Renal cortical epithelial cell (primary cell): ENCODE data around the gene SREK1. TPM values are rescaled to one million over a fixed set of nuclear protein-coding genes. Genes with fewer than 3 reads are reported as not detected.

ENCODE experiments used
- DNase-seq: peaks from one replicate; pipeline ENCODE4 v3.0.0-alpha.2; 2011; ENCODE audit warnings: low read depth
- total RNA-seq: library from RNA; depleted of rRNA; stranded (reverse); fragments of >200 nt; gene quantifications from 2 replicates; pipeline ENCODE4 v1.2.3, GENCODE V29; 2014

Gene SREK1
- total RNA-seq, 1 donor from 2014 or later: 80.5 TPM

DNA sequence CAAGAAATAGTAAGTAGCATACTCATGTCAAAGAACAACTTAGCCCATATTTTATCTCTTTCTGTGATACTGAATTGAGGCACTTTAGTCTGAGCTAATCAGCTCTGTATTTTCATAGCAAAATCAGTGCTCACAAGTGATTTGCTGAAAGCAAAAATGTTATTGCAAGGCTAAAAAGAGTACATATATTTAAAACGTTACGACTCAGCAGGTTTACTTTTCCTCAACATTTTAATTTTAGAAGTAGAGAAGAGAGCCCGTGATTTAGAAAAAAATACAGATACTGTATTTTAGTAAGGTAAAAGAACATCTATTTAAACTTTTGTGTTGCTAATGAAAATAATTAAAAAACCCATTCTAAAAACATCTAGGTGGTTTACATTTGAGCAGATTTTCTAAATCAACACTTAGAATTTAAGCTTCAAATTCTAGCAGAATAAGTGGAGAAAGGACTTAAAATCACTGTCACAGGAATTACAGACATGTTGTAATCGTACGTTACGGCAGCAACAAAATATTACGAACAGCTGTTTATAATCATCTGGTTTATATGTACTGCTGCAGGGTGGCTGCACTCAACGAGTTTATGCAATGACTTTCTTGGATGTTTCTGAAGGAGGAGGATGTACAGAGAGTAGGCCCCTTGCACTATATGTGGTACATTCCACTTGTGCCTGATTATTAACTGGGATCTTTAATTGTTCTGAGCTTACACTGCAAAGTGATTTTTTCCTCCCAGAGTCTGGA, 20.1 kb downstream of the SREK1 start:
- DNase-seq: no peak

DNA sequence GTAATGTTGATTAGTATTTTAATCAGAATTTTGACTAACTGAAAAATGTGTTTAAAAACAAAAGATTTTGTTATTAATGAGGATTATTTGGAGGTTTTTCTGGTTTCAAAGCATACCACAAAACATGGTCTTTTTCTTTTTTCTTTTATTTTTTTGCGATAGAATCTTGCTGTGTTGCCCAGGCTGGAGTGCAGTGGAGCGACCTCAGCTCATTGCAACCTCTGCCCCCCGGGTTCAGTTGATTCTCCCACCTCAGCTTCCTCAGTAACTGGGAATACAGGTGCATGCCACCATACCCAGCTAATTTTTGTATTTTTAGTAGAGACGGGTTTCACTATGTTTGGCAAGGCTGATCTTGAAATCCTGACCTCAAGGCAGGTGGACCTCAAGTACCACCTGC, 24.1 kb downstream of the SREK1 start:
- DNase-seq: no peak

DNA sequence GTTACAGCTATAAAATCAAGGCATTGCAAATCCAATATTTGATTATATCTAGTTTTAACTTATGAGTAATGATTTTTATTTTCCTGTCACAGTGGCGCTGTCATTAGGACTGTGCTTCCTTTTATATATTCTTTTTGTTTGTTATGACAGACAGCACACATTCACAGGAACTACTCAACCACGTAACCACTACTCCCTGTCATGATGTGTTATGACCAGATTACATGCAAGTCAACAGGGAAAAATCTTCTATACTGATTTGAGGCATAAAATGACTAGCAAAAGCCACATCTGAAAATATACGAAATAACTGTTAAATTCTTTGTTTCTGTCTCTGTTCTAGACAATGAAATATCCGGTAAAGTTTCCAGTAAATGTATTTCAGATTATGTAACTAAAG, 25.4 kb downstream of the SREK1 start:
- peak; percentile 78 for DNase-seq

DNA sequence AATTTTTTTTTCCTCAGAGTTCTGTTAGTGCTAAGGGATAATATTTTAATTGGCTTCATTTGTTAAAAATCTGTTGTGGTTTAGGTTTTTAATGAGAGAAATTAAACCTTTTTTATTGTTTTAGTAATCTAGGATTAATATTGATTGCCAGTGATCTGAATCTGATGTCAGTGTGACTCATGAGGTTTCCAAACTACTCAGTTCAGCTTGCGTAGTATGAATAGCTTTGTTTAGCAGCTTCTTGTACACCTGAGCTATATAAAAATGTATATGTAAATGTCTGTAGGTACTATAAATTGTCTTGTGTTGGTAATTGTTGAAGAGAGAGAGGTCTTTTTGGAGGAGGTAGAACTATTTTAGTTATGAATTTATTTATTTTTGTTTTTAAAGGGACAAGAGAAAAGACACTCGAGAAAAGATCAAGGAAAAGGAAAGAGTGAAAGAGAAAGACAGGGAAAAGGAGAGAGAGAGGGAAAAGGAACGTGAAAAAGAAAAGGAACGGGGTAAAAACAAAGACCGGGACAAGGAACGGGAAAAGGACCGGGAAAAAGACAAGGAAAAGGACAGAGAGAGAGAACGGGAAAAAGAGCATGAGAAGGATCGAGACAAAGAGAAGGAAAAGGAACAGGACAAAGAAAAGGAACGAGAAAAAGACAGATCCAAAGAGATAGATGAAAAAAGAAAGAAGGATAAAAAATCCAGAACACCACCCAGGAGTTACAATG, 26.3 kb downstream of the SREK1 start:
- no peak for DNase-seq

DNA sequence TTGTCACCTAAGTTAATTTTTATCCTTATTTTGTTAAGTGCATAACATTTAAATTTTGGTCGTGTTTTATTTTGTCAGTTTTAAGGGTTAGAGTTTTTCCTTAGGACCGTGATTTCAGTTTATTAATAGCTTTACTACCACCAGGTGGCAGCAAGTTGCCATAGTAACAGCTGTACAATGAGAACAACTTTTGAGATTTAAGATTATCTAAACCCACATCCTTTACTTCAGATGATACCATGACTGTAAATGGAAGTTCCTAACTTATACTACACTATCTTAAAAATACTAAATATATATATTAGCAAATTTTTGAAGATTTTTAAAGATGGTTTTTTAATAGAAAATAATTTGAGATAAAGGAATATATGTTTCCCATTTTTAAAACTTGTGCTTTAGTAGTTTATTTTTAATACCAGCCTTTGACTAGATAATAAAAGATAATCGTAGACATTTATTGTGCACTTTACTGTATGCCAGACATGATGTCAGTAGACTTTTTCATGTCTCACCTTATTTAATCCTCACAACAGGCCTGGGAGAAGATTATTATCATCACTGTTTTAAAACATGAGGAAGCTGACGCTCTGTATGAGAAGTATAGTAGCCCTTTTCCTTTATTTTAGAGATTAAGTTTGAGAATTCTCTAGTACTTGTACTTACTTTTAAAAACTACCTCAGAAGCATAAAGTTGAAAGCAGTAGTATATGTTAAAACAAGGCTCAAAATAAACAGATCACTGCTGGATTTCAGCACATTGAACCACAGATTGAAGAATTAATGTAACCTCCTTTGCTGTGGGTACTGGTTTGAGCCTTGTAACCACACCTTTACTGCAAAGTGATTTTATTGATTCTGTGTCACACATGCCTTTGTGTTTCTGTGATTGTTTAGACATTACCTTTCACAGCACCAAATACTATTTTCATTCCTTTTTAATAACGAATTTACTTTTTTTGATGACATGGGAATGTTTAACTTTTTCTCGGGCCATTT, 27.5 kb downstream of the SREK1 start:
- peak; percentile 60 for DNase-seq

DNA sequence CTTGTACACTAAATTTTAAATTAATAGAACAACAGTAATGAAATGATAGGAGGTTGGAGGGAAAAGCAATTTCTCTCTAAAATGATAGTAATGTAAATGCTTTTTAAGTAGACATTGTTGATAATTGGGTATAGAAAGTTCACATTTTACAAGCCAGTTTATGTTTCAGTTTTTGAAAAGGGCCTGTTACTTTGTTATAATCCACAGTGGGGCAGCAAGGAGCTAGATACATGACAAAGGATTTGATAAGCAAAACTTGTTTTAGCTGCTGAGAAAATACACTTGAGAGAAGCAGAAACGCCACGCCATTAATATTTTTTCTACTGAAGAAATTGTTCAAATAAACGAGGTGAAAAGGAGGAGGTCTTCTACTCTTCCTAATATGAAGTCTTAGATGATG, 30.2 kb downstream of the SREK1 start:
- DNase-seq: peak; percentile 41

DNA sequence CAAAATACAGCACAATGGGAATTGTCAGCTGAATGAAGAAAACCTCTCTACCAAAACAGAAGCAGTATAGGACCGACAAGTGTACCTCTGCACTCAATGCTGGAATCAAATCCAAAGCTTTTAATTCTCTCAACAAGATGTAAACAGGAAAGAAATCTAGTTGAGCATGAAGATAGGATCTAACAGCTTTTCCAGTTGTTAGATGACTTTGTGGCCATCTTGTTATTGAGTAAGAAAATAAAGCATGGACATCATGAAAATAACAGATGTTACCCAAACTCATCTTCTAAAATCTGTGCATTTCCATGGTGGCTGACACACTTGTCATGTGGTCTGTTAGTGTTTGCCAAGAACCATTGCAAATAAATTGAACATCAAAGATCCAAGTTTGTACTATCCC, 34.7 kb downstream of the SREK1 start:
- DNase-seq: no peak

DNA sequence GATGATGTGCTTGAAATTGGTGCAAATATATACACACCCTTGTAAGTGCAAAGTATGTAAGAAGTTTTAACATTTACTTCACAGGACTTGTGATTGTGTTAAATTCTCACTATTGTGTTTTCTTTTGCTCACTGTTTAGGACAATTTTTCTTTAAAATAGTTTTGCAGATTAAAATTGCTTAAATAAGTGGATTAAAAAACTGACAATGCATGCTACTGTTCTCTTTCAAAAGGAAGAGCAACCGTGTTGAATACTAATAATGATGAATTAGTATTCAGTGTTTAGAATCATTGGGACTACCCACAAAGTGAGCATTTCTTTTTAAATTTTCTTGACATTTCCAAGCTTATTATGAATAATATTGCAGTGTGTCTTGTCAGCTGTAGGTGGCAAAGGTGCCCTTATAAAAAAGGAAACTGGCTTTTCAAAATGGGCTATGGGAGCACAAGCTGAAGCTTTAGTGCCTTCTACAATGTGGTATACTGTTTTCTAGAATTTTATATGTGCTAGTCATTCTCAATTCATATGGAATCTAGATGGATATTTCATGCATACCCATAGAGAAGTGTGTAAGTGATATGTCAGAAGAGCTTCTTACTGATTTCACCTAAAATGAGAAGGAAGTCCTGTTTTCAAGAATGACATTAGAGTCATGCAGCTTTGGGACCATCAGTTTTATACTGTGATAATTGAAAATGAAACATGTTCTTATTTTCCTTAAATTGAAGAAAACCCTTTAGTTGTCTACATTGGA, 35.4 kb downstream of the SREK1 start:
- DNase-seq: no peak

DNA sequence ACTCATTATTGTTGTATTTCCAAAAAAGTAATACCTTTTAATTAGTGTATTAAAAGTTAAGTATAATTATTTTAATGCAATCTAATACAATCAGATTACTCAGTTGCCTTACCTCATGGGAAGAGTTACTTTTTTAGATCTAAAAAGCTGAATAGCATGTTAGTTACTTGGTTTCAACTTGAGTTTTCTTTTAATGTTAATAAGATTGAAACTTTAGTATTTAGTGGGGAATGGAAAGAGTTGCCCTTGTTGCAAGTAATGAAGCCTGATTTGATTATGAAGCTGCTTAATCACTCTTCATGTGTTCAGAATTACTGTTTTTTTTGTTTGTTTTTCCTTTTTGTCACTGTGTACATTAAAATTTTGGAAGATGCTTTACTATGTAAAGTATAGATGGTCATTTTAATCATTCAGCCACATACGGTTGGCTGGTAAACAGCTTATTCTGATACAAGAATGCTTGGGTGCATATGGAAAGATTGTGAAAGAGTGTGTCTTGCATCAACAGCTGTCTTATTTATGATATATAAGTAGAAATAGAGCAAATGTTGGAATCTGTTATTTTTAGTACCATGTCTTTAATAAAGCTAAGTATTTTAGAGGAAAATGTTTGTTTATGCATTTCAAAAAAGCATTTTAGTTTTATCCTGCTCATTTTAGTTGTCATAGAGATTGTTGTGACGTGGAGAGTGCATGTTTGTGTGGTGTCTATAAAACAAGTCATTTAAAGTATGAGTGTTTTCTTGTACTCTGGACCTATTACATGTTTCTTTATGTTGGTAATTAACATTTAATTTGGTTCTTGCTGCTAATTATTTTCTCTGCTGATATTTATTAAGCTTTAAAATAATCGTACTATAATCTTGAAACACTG, 36.4 kb downstream of the SREK1 start:
- no peak for DNase-seq

DNA sequence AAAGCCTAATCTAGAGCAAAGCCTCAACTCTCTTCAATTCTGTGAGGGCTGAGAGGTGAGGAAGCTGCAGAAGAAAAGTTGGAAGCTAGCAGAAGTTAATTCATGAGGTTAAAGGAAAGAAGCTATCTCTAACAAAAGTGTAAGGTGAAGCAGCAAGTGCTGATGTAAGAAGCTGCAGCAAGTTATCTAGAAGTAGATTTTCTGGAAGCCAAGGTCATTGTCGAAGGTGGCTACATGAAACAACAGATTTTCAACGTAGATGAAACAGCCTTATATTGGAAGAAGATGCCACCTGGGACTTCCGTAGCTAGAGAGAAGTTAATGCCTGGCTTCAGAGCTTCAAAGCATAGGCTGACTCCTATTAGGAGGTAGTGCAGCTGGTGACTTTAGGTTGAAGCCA, 42.0 kb downstream of the SREK1 start:
- DNase-seq: no peak

DNA sequence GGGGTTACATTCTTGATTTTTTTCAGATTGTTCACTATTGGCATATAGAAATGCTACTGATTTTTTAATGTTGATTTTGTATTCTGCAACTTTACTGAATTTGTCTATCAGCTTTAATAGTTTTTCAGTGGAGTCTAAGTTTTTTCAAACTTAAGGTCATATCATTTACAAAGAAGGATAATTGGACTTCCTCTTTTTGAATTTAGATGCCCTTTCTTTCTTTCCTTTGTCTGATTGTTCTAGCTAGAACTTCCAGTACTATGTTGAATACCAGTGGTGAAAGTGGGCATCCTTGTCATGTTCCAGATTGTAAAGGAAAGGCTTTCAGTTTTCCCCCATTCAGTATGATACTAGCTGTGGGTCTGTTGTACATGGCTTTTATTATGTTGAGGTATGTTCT, 49.3 kb downstream of the SREK1 start:
- DNase-seq: no peak

DNA sequence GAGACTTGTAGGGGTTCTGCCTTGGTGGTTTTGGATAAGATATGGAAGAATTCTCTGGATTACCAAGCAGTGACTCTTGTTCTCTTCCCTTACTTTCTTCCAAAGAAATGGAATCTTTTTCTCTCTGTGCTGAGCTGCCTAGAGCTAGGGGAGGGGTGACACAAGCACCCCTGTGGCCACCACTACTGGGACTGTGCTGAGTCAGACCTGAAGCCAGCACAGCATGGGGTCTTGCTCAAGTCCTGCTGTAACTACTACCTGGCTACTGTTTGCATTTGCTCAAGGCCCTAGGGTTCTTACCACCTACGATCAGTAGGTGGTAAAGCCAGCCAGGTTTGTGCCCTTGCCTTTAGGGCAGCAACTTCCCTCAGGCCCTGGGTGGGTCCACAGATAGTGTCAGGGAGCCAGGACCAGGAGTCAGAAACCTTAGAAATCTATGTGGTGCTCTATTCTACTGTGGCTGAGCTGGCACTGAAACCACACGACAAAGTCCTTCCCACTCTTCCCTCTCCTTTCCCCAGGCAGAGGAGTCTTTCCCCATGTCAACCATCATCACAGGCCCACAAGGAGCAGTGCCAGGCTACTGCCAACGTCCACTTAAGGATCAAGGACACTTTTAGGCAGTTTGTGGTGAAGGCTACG, 53.8 kb downstream of the SREK1 start:
- DNase-seq: peak; percentile 63

DNA sequence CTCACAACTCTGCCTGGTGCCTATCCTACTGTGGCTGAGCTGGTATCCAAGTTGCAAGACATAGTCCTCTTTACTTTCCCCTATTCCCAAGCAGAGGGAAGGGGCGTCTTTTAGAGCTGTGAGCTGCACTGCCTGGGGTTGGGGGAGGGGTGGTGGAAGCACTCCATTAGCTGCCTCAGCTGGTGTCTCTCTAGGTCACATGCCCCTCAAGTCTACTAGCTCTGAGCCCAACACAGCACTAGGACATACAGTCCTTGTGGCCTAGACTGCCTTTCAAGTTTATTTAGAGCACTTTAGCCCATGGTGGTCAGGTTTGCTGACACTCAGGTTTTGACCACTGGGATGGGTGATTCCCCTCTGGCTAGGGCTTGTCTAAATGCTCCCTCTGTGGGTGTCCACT, 54.7 kb downstream of the SREK1 start:
- no peak for DNase-seq

DNA sequence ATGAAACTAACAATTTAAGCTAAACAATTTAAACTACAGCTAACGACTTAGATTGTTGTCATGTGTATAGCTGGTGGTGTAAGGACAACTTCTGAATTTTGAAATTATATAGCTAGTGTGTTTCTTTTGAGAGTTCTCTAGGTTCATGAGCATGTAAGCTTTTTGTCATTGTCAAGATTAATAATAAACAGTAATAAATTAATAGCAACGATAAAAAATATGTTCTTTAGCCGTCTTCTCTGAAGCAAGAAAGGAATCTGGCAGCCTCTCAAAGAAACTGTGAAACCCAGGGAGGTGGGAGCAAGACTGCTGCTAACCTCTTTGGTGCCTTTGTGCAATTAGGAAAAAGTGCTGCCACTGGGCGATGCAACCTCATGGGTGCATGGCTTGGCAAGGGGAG, 59.4 kb downstream of the SREK1 start:
- no peak for DNase-seq

DNA sequence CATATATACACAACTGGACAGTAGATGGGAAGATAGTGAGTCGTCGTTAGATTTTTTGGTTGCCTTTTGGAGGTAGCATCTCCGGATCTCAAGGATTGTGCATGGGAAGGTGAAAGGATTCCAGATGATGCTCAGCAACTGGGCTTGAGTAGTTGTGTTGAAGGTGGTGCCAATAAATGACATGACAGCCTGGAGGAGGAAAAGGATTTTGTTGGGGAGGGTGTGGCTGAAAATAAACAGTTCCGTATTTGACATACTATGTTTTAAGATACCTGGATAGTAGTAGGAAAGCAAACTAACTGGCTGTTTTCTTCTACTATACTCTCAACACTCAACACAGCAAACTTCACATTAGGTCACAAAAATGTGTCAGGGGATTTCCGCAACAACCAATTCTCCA, 62.4 kb downstream of the SREK1 start:
- DNase-seq: no peak

DNA sequence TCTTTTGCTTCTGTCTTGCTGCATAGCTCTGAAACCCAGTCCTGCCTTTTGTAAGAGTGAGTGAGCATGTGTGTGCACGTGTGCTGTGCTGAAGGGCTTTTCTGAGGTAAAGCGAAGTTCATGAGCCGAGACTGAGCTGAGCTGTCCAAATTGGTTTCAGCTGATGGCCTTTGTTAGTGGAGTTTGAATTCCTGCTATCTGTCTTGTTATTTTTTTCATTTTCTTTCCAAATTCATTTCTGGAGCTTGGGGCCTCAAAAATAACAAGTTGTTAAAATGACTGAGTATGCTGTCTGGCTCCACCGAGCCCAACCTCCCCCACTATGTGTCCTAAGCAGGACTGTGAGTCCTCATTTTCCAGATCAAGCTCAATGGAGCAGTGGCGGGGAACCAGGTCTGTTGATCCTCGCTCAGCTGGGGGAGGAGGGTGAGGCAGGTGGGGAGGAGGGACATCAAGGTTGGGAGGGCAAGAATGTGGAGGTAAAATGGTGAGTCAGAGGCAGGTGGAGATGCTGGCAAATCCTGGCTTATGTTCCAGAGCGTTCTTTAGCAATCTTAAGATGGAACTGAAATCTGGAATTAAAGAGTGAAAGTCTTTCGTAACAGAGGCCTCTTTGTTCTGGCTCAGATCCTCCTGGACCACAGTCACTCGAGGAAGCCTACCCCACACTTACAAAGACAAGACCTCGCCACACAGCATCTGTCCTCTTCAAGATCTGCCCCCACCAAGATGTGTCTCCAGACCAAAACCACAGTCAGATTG, 63.9 kb downstream of the SREK1 start:
- DNase-seq: peak; percentile 41

DNA sequence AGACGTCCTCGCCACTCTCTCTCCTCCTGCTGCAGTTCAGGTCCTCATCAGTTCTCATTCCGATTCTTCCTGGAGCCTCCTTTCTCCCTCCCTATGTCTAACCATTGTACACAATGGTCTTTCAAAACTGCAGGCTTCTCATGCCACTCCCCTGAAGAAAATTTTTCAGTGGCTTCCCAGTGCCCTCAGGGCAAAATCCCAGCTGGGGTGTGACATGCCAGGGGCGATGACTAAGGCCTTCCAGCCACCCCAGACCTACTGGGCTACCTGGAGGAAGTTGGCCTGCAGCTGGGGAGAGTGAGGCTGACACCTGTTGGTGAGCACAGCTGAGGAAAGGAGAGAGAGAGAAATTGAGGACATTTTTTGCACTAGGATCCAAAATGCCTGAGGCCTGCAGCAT, 65.2 kb downstream of the SREK1 start:
- DNase-seq: peak; percentile 75

DNA sequence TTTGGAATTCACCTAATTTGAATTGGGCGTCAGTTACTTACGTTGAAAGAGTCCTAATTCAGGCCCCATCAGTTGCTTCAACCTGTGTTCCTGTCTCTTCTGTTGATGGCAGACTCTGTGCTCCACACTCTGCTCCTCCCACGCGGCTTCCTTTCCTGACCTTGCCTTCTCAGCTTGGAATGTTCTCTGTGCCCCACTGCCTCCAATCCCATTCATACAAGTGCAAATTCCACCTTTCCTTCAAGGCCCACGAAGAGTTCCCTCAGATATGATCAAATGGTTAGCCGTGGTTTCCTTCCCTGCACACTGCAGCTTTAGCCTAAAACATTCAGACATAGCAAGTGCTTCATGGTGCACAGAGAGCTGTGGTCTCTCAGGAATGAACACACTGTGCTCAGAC, 65.7 kb downstream of the SREK1 start:
- peak; percentile 26 for DNase-seq

DNA sequence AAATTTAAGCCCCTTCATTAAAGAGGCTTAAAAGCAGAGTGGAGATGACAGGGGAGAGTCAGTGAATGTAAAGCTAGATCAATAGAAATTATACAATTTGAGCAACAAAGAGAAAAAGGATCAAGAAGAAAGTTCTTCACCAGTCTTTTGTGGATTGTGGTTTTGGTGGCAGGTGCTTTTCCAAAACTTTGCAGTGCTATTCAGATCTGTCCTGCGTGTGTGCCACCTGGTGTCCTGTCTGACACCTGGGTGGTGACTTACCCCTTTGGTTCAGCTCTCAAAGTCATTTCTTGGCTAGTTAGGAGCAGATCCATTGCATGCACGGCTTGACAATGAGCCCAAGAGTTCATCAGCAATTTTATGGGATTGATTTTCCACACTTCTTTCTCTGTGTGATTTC, 69.4 kb downstream of the SREK1 start:
- DNase-seq: no peak
